GM12865 (cell line): Measurements from ENCODE around the gene TOP2B.
A peak's percentile ranks its signal among the peaks of the same experiment; 100 is the strongest.

Source experiments
- DNase-seq: peaks from one replicate; pipeline ENCODE4 v3.0.0; 2010; ENCODE audit warnings: low read depth
- H3K4me3 ChIP-seq: 2 replicates; pipeline ENCODE4 v1.5.1; 2011; ENCODE audit warnings: mild to moderate bottlenecking, low read depth, low read length, control low read depth
- CTCF ChIP-seq: IDR thresholded peaks from 2 replicates; pipeline ENCODE4 v1.5.1; 2011; ENCODE audit warnings: low read length, control low read depth, low read depth, inconsistent platforms; ENCODE audit not compliant: insufficient read depth; ENCODE audit errors: missing control alignments

The TOP2B gene

GRCh38 chr3:25677121-25677520, 12.4 kb upstream of the TOP2B start:
- TF ChIP-seq CTCF, result no peak
- DNase-seq, result no peak

GRCh38 chr3:25674670-25675069, 10.0 kb upstream of the TOP2B start:
- no peak overlapping the region for H3K4me3 ChIP-seq
- TF ChIP-seq CTCF, result no peak
- DNase-seq, result no peak

More at GRCh38 chr3:25677121-25677520, 12.4 kb upstream of the TOP2B start:
- H3K4me3 ChIP-seq, result no peak overlapping the region

GRCh38 chr3:25673738-25674298, 9.1 kb upstream of the TOP2B start:
- no peak for TF ChIP-seq CTCF
- DNase-seq, result no peak
- H3K4me3 ChIP-seq, result no peak overlapping the region

- peak; percentile 79 for DNase-seq
These were observed 891 bp upstream of the TOP2B start for GRCh38 chr3:25665315-25666280.

GRCh38 chr3:25663869-25664811, 567 bp downstream of the TOP2B start:
- DNase-seq, result peak; percentile 73
- peak overlapping the region; percentile 82 for H3K4me3 ChIP-seq
- no peak for TF ChIP-seq CTCF

More at GRCh38 chr3:25665315-25666280, 891 bp upstream of the TOP2B start:
- TF ChIP-seq CTCF, result no peak
- H3K4me3 ChIP-seq, result peak overlapping the region; percentile 82

- H3K4me3 ChIP-seq, result peak overlapping the region; percentile 82
- peak; percentile 52 for DNase-seq
- TF ChIP-seq CTCF, result no peak
These were observed 1.3 kb downstream of the TOP2B start for GRCh38 chr3:25663347-25663868.
